GM18867 (cell line): ENCODE measurements around the gene IRS1.

Experiments
- ATAC-seq: cut with Tn5 transposase; IDR thresholded peaks from one replicate; pipeline ENCODE4 v1.9.1; 2021; ENCODE audit warnings: mild to moderate bottlenecking, moderate library complexity; ENCODE audit not compliant: unreplicated experiment

Gene IRS1

DNA sequence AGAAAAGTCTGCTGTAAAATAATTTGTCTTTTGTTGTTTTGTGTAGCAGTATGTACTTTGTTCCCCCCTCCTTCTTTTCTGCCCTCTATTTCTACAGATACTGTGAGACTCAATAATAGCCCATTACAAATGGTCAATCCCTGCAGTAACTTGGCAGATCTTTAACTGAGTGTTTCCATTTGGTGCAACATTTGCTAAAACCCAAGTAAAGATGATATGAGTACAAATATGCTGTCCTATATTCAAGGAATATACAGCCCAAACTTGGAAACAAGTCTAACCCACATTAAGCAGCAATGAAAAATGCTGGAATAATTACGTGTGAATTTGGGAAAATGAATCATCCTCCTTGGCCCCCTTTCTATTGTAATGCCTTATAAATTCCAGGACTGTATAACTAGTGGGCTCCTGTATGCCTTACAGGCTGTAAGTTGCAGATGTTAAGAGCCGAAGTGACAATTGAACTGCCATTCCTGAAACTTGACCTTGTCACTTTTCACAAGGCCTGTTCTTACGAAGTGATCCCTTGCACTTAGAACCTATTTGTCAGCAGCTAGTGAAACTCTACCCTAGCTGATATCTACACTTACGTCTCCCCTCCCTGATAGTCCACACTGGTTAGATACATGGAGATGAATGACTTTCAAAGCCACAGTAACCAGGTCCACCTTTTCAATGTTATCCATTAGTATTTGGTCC lies 104.9 kb downstream of the IRS1 start:
- ATAC-seq = no peak

DNA sequence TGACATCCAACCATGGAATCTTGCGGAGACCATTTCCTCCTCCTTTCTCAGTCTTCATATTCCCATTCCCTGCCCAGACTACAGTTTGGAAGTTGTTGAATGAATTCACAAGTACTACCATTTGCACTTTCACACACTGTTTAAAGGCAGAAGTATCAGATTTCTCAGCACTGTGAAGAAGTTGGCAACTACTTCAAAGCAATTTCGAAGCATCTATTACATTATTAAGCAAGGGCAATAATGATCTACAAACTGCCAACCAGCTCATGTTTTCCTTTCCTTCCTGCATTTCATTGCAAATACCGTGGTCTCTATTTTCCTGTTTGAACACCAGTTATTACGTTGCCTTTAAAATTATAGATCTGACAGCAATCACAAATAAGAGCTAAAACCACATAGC lies 105.5 kb downstream of the IRS1 start:
- no peak for ATAC-seq

DNA sequence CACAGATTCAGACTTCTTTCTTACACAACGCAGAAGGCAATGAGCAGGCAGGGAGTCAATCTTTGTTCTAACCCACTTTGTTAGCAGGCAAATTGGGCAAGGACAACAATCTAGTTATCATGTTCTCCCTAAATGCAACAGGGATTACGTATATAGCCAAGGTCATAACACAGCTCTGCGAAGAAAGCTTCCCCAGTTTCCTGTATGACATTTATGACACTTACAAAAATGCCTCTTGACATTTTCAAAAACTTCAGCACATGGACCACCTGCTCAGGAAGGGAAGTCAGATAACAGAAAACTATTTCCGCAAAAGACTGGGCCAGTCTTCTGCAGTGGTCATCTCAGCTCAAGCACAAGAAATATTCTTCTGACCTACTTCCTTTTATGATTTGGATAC lies 106.1 kb downstream of the IRS1 start:
- no peak for ATAC-seq

DNA sequence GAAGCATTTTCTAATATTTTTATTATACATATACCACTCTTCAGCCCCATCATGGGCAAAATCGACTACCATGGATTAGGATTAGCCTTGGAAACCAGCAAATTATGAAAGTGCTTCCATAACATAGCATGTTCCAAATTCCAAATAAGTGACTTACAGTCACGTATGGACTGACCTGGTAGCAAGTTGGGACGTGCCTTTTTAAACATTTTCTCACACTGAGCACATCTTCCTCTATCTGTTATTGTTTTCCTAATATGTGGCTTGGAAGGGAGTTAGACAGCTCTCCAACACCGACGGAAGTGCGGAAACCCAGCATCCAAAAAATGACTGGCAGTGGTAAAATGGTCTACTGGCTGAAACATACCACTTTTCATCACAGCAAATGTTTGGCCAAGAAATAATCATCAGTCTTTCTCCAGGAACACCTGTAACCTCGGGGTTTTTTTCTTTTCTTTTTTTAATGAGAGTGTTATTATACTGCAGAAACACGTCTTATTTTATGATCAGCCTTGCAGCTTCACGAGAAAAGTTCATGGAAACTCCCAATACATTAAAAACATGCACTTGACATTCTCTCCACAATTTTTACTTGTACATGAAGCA lies 107.0 kb downstream of the IRS1 start:
- ATAC-seq = no peak

DNA sequence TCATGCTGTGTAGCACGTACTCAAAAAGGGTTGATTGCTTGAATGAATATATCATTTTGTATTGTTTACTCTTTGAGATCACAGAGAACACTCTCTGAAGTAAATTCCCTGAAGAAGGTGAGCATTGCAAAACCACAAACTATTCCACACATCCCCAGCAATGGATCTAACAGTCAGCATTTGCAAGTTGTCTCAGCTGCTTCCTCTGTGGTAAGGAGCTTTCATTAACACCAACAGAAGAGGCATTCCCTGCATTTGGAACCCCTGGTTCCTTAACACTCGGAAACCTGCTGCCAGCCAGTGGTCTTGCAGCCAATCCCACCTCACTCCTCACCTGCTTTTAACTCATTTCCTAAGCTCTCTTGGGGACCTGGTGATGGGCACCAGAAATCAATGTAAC lies 108.4 kb downstream of the IRS1 start:
- ATAC-seq = no peak

DNA sequence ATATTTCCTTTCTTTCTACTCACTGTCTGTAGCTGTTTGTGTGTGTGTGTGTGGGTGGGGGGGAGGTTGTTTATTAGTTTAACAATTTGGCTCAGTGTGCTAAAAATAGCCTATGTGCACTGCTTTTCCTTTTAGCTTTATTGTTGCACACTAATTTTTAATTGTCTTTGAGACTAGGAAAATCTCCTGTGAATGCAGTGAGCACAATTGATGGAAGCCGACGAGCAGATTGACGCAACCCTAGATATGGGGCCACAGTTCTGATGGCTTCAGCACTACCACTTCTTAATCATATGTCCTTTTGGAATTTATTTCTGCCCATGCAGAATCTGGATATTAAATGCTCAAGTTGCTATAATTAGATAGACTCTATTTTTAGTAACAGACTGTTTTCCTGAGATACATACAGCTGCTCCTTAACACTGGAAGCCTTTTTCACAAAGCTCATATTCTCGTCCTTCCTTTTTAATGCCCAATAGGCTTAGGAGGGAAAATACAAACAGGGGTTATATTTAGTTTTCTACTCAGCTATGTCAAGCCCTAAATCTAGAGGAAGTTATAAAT lies 109.1 kb downstream of the IRS1 start:
- no peak for ATAC-seq

DNA sequence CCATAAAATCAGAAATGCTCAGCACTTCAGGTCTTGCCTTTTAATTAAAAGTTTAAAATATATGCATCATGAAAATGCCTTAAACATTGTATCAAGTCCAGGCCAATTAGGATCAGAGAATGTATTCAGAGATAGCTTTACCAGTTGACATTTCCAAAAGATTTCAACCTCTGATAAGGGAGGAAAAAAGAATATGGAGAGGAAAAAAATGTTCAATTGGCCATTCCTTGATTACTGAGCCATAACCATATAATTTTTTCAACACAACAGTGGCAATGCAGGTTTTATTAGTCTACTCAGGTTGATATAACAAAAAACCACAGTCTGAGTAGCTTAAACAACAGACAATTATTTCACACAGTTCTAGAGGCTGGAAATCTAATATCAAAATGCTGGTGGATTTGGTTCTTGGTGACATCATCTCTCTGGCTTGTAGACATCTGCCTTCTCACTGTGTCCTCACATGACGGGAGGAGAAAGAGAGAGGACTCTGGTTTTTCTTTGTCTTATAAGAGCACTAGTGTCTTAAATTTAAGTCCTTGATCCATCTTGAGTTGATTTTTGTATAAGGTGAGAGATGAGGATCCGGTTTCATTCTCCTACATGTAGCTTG lies 111.9 kb downstream of the IRS1 start:
- no peak for ATAC-seq

DNA sequence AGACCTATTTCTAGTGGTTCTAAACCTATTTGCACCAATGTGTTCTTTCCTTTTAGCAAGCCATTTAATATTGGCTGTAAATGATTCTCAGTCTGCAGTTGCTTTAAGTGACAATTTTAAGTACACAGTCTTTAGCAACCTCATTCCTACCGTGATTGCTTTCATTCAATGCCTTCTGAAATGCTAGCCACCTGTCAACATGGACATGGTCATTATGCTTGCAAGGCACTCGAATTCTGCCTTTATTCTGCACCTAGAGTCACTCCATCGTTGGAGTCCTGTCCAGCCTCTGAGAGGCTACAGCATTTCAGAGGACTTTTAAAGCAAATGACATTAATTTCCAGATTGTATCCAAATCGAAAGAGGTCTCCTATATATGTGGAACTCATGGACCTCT lies 115.1 kb downstream of the IRS1 start:
- ATAC-seq = no peak

DNA sequence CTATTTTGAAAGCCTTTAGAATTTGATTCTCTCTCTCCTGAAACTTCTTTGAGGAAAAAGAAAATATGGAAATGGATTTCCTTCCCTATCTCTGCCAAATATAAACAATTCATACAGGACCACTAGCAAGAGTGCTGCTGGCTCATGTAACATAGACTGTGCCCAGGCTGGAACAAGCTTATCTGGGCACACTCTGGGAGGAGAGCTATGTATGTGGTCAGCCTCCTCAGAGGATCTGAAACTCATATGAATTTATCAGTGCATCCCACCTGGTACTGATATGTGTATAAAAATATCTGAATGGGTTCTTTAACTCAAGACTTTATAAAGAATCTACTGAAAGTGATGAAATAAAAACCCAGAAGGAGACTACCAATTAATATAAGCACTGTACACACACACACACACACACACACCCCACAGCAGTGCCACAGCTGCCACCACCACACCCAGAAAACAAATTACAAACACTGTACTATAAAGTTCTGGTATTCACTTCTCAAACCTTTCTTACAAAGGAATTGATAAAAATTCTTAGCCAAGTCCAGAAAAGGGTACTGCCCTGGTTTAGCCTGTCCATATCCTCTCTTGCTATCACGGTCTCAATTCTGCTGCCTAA lies 115.6 kb downstream of the IRS1 start:
- no peak for ATAC-seq

DNA sequence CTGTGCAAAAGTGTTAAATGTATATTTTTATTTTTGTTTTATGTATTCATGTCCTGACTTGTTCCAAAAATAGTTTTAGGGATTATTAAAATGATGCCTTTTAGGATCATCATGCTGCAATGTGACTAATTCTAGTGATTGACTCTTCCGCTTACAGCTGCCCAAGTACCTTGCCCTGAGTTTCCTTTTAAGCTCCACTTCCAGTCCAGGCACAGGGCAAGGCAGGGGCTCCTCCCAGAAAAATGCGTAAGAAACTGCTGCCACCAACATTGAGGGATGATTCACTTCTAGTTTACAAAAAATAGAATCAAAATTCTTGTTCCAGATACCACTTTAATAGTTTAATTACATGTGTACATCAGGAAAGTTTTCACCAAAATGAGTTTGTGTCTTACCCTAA lies 116.4 kb downstream of the IRS1 start:
- no peak for ATAC-seq
